Prostate gland (tissue), 2 donors: ENCODE data around the gene CYCS.

Experiments
- CTCF ChIP-seq, 4 experiments: fragments of 200-600 bp in 2 of 4; fragments of 450-650 bp in 2 of 4; sonication (generic) in 2 of 4; IDR thresholded peaks; 1 replicate in 3 of 4; 2 replicates in 1 of 4; pipeline ENCODE4 v1.5.1; 2016 to 2019; ENCODE audit warnings: antibody characterized with exemption in 4 of 4, mild to moderate bottlenecking in 2 of 4, moderate library complexity in 2 of 4
- POLR2A ChIP-seq: fragments of 450-650 bp; IDR thresholded peaks from one replicate; pipeline ENCODE4 v1.6.1; 2016; ENCODE audit warnings: antibody characterized with exemption, mild to moderate bottlenecking
- POLR2AphosphoS5 ChIP-seq: sonication (generic); formaldehyde crosslinking; IDR thresholded peaks from one replicate; pipeline ENCODE4 v1.6.1; 2017; ENCODE audit warnings: antibody characterized with exemption

- TF ChIP-seq POLR2AphosphoS5 (no peak), CTCF (IDR thresholded peaks at IDR 0.05) (no peak), POLR2A (no peak)
These were observed 9.4 kb upstream of the CYCS start for GRCh38 chr7:25134358-25135010.
